GM12878 (cell line): ENCODE results near the gene PLEKHG2. TPM values are rescaled to one million over a fixed set of nuclear protein-coding genes. Genes with fewer than 3 reads are reported as not detected.

Source experiments
- ATAC-seq: fragments of 200-7000 bp; cut with Tn5 transposase; 3 replicates; pipeline ENCODE4 v1.9.1; 2020; ENCODE audit warnings: mild to moderate bottlenecking, moderate library complexity
- BruUV-seq: library from RNA; stranded (reverse); fragments of 400-500 nt; replicated peaks from 2 replicates; lab custom pipeline; 2021; lab: Mats Ljungman, UMichigan
- CTCF ChIA-PET: fragments of 300-600 bp; sonication (Branson Sonifier 250); formaldehyde crosslinking; extraction: SDS; loops from one replicate; lab custom pipeline; 2021; ENCODE audit warnings: inconsistent platforms; lab: Yijun Ruan, JAX
- POLR2A ChIA-PET: fragments of 350-600 bp; formaldehyde crosslinking; extraction: SDS; loops from one replicate; lab custom pipeline; 2021; ENCODE audit warnings: inconsistent platforms; lab: Charles Lee
- RAD21 ChIA-PET: fragments of 300-600 bp; sonication (Branson Sonifier 250); formaldehyde crosslinking; loops from one replicate; lab custom pipeline; 2023; ENCODE audit warnings: antibody characterized with exemption; ENCODE audit not compliant: unreplicated experiment; lab: Charles Lee
- SMC1A ChIA-PET: fragments of 300-600 bp; sonication (Branson Sonifier 250); formaldehyde crosslinking; loops from one replicate; lab custom pipeline; 2023; ENCODE audit not compliant: unreplicated experiment, uncharacterized antibody; lab: Charles Lee
- DNase-seq: peaks from one replicate; pipeline ENCODE4 v3.0.0-alpha.2; 2011; ENCODE audit warnings: low read depth, low spot score
- FAIRE-seq: peaks from 3 replicates; lab custom pipeline; 2011; peaks lifted over from hg19 to GRCh38; lab: Jason Lieb, UNC
- H2AFZ ChIP-seq: 2 replicates; pipeline ENCODE4 v1.6.0; 2011; ENCODE audit warnings: low read depth, low read length, control low read depth; ENCODE audit not compliant: control insufficient read depth
- H3K27ac ChIP-seq: 2 replicates; pipeline ENCODE4 v1.5.1; 2011; ENCODE audit warnings: control low read depth; ENCODE audit not compliant: control insufficient read depth, insufficient read depth
- H3K27me3 ChIP-seq, 2 experiments: replicated peaks in 1 of 2; 2 replicates each; pipeline versions ENCODE4 v1.6.0 to v1.6.1; 2011; ENCODE audit warnings: low read length in 1 of 2; ENCODE audit not compliant: control insufficient read depth in 2 of 2, insufficient read depth in 2 of 2
- H3K36me3 ChIP-seq, 2 experiments: 2 replicates each; pipeline ENCODE4 v1.5.1; 2011; ENCODE audit warnings: low read length in 1 of 2; ENCODE audit not compliant: control insufficient read depth in 2 of 2, insufficient read depth in 2 of 2
- H3K4me1 ChIP-seq: 2 replicates; pipeline ENCODE4 v1.6.1; 2011; ENCODE audit warnings: mild to moderate bottlenecking, low read length, moderate library complexity, mixed read lengths; ENCODE audit not compliant: control insufficient read depth, insufficient read depth
- H3K4me2 ChIP-seq: 2 replicates; pipeline ENCODE4 v1.6.0; 2011; ENCODE audit warnings: control low read depth; ENCODE audit not compliant: control insufficient read depth, insufficient read depth
- H3K4me3 ChIP-seq: fragments of 200-600 bp; sonication (generic); 2 replicates; pipeline ENCODE4 v1.5.1; 2016
- H3K79me2 ChIP-seq: 2 replicates; pipeline ENCODE4 v1.6.0; 2011; ENCODE audit warnings: low read length; ENCODE audit not compliant: control insufficient read depth, insufficient read depth
- H3K9ac ChIP-seq: 2 replicates; pipeline ENCODE4 v1.8.0; 2011; ENCODE audit warnings: low read length, control low read depth, mixed read lengths; ENCODE audit not compliant: control insufficient read depth, insufficient read depth
- H3K9me3 ChIP-seq: replicated peaks from 3 replicates; pipeline ENCODE4 v1.5.1; 2011; ENCODE audit warnings: mild to moderate bottlenecking, low read length; ENCODE audit not compliant: control insufficient read depth, insufficient read depth
- H4K20me1 ChIP-seq: 2 replicates; pipeline ENCODE4 v1.6.0; 2011; ENCODE audit not compliant: control insufficient read depth, insufficient read depth
- CTCF ChIP-seq, 3 experiments: IDR thresholded peaks in 2 of 3; conservative IDR thresholded peaks in 1 of 3; 2 replicates each; pipeline ENCODE4 v1.5.1; 2011; ENCODE audit warnings: low read depth in 3 of 3, low read length in 3 of 3, mild to moderate bottlenecking in 3 of 3, control low read depth in 2 of 3, moderate library complexity in 2 of 3, inconsistent platforms in 1 of 3, mixed read lengths in 1 of 3; ENCODE audit not compliant: control insufficient read depth in 2 of 3, insufficient read depth in 1 of 3; ENCODE audit errors: extremely low read depth in 1 of 3
- MLLT1 ChIP-seq: fragments of 450-650 bp; IDR thresholded peaks from 2 replicates; pipeline ENCODE4 v1.6.1; 2016; ENCODE audit warnings: mild to moderate bottlenecking
- MYB ChIP-seq: fragments of 150-350 bp; IDR thresholded peaks from 2 replicates; pipeline ENCODE4 v1.6.1; 2014; ENCODE audit warnings: mild to moderate bottlenecking, low read depth, low read length, borderline replicate concordance
- POLR2A ChIP-seq: IDR thresholded peaks from 2 replicates; pipeline ENCODE4 v1.6.1; 2011; ENCODE audit warnings: low read depth, mild to moderate bottlenecking, low read length
- POLR2AphosphoS5 ChIP-seq: IDR thresholded peaks from 2 replicates; pipeline ENCODE4 v1.6.1; 2011; ENCODE audit warnings: mild to moderate bottlenecking, low read length, inconsistent platforms
- TARDBP ChIP-seq: IDR thresholded peaks from 2 replicates; pipeline ENCODE4 v1.6.1; 2016; ENCODE audit warnings: borderline replicate concordance
- WGBS: methylation state at CpG from one replicate; pipeline ENCODE4 v1.1.6; 2016; ENCODE audit warnings: low lambda C conversion rate; ENCODE audit not compliant: insufficient replicate concordance, insufficient coverage; ENCODE audit errors: missing lambda C conversion rate; 5-methylcytosine and 5-hydroxymethylcytosine counted together
- in situ Hi-C: fragments of 300-500 bp; cut with MboI; formaldehyde crosslinking; loops from 9 replicates; pipeline ENCODE4 v1.14.3; 2018; ENCODE audit warnings: mixed read lengths
- intact Hi-C: fragments of 100-400 bp; cut with micrococcal nuclease; formaldehyde crosslinking; loops from one replicate; pipeline ENCODE4 v1.14.2; 2022; ENCODE audit not compliant: unreplicated experiment
- microRNA-seq: library from miRNA; unstranded; fragments of <30 nt; microRNA quantifications from one replicate; pipeline ENCODE4, GENCODE V29; 2018
- polyA plus RNA-seq, 11 experiments: library from polyadenylated mRNA; depleted of rRNA in 4 of 11; unstranded in 6 of 11; stranded (reverse) in 5 of 11; fragments of >200 nt; fragmentation: Nextera tagmentation in 4 of 11; fragmentation: Illumina TruSeq in 1 of 11; extraction: Ambion mirVana in 4 of 11; extraction: Trizol in 1 of 11; gene quantifications; 1 replicate in 1 of 11; 2 replicates in 10 of 11; pipeline versions ENCODE4 v1.2.1 to v1.2.3, GENCODE V29; 2011 to 2016; ENCODE audit warnings: inconsistent platforms in 2 of 11, missing spikeins in 2 of 11, low read depth in 1 of 11
- small RNA-seq: library from RNA; depleted of rRNA; stranded (forward); fragments of <200 nt; gene quantifications from one replicate; pipeline ENCODE3, GENCODE V24; 2014
- total RNA-seq, 4 experiments: library from RNA; depleted of rRNA in 3 of 4; stranded (reverse); fragments of >200 nt in 3 of 4; fragmentation: Illumina TruSeq in 1 of 4; extraction: Trizol in 1 of 4; gene quantifications; 2 replicates each; pipeline versions ENCODE4 v1.2.1 to v1.2.3, GENCODE V29; 2013 to 2021

The PLEKHG2 gene
- total and polyA plus RNA-seq, 10 of the 15 experiments (the other 5 are each of a cell fraction or from before 2014, with no cell fraction given), result 3.0 to 62.5 (median 17.2) TPM

- TF ChIP-seq CTCF (IDR thresholded peaks at IDR 0.05 in 2 of 3, conservative IDR thresholded peaks at IDR 0.05 in 1 of 3; ENCODE audit: control insufficient read depth in 2 of 3, extremely low read depth in 1 of 3, insufficient read depth in 1 of 3, low read depth in 3 of 3, low read length in 3 of 3), result peak; percentile 65 to 94 (median 78)
- TF ChIP-seq MLLT1, result no peak
- no peak for TF ChIP-seq TARDBP
Measured at GRCh38 chr19:39474139-39474620, 61.7 kb downstream of the PLEKHG2 start (continued).

- 75% methylated on average over 2 of the region's 2 CpGs for WGBS
- no peak overlapping the region for H2AFZ ChIP-seq
- ChIA-PET CTCF (interaction anchor here (1.1 to 3.9 kb wide), 7 partner anchors 22 to 199 kb away, joined by 3 to 41 read pairs (median 8); partner anchors contain the start of genes DLL3, EID2B, RPS16 and SUPT5H), SMC1A (no interaction called here), POLR2A (no interaction called here), RAD21 (interaction anchor here (0.5 to 1.9 kb wide), 5 partner anchors 27 to 287 kb away, joined by 3 to 6 read pairs (median 3); no protein-coding TSS in a partner anchor)
- H3K79me2 ChIP-seq, result peaks cover 3% of the 10 kb centered on the region
- H3K27me3 ChIP-seq, result no peaks in the 10 kb centered on the region
- TF ChIP-seq MYB, result no peak
- TF ChIP-seq POLR2AphosphoS5, result peak; percentile 62; the same call in 1 of the 2 replicates
- TF ChIP-seq POLR2A, result 0 out of 2 replicates have a peak, but pooled peaks have one; percentile 53
- H3K9me3 ChIP-seq, result no peaks in the 10 kb centered on the region
- no peak overlapping the region for H3K4me3 ChIP-seq
- no TSS peak for BruUV-seq
- ATAC-seq, result no peak
- no peak for DNase-seq
- in situ Hi-C loops, result loop anchor here (5.0 kb wide), 1 partner anchor 57 kb away; the partner anchor contains the start of gene EID2B
- peaks cover 31 to 46% of the 10 kb centered on the region in 2 experiments for H3K36me3 ChIP-seq
- H3K4me2 ChIP-seq, result no peak overlapping the region
- no peak overlapping the region for H3K9ac ChIP-seq
- intact Hi-C loops, result no loop called here
- no peak overlapping the region for H3K27ac ChIP-seq
- no peaks in the 10 kb centered on the region; the same call in 1 of the 2 replicates for H3K4me1 ChIP-seq
- no peaks in the 10 kb centered on the region for H4K20me1 ChIP-seq
- FAIRE-seq, result no peak
Measured at GRCh38 chr19:39475748-39476147, 63.3 kb downstream of the PLEKHG2 start.

Small RNA genes within 50 kb of the gene (microRNA-seq; reads per million reads assigned to microRNA genes)
- 0.94 reads per million for gene MIR4530

Small RNA genes within 50 kb of the gene (small RNA-seq; reads per million reads assigned to genes)
- gene MIR4530, result 0.20 reads per million
- not detected for gene RN7SL566P

Other genes with a start within 250 kb of the PLEKHG2 start
Only the 7 nearest of the 21 such genes appear.
- gene SAMD4B, start 70.2 kb upstream of the PLEKHG2 start, total RNA-seq (2014; rRNA removed), result 19.1 and 25.0 TPM in 2 replicates
- 9.6 and 10.9 TPM in 2 replicates for gene SAMD4B, start 70.2 kb upstream of the PLEKHG2 start, total RNA-seq (2014; rRNA removed; fragmentation: Illumina TruSeq; extraction: Trizol)
- gene SAMD4B, start 70.2 kb upstream of the PLEKHG2 start, total RNA-seq (2021), result 36.1 and 38.4 TPM in 2 replicates
- gene SAMD4B, start 70.2 kb upstream of the PLEKHG2 start, polyA plus RNA-seq (2011; rRNA removed), result 5.3 and 18.7 TPM in 2 replicates
- gene SAMD4B, start 70.2 kb upstream of the PLEKHG2 start, polyA plus RNA-seq (2014; fragmentation: Illumina TruSeq; extraction: Trizol), result 14.1 and 23.0 TPM in 2 replicates
- 1 to 10 TPM; 2.4 to 3.8 TPM for gene SAMD4B, start 70.2 kb upstream of the PLEKHG2 start, polyA plus RNA-seq (2014; fragmentation: Nextera tagmentation; extraction: Ambion mirVana)
- 43.3 and 53.3 TPM in 2 replicates for gene SAMD4B, start 70.2 kb upstream of the PLEKHG2 start, polyA plus RNA-seq (2014; rRNA removed)
- 10 to 100 TPM; 24.7 to 24.8 TPM for gene SAMD4B, start 70.2 kb upstream of the PLEKHG2 start, polyA plus RNA-seq (2016; fragmentation: Nextera tagmentation; extraction: Ambion mirVana)
- gene PAF1, start 21.6 kb upstream of the PLEKHG2 start, total RNA-seq (2014; rRNA removed), result 35.9 and 40.0 TPM in 2 replicates
- gene PAF1, start 21.6 kb upstream of the PLEKHG2 start, total RNA-seq (2014; rRNA removed; fragmentation: Illumina TruSeq; extraction: Trizol), result 26.2 and 32.2 TPM in 2 replicates
- gene PAF1, start 21.6 kb upstream of the PLEKHG2 start, total RNA-seq (2021), result 33.8 and 34.8 TPM in 2 replicates
- 34.2 and 44.6 TPM in 2 replicates for gene PAF1, start 21.6 kb upstream of the PLEKHG2 start, polyA plus RNA-seq (2011; rRNA removed)
- 38.3 and 44.2 TPM in 2 replicates for gene PAF1, start 21.6 kb upstream of the PLEKHG2 start, polyA plus RNA-seq (2014; fragmentation: Illumina TruSeq; extraction: Trizol)
- 1 to 10 TPM; 1.7 to 3.7 TPM for gene PAF1, start 21.6 kb upstream of the PLEKHG2 start, polyA plus RNA-seq (2014; fragmentation: Nextera tagmentation; extraction: Ambion mirVana)
- 39.2 and 41.8 TPM in 2 replicates for gene PAF1, start 21.6 kb upstream of the PLEKHG2 start, polyA plus RNA-seq (2014; rRNA removed)
- 10 to 100 TPM; 39.3 to 45.8 TPM for gene PAF1, start 21.6 kb upstream of the PLEKHG2 start, polyA plus RNA-seq (2016; fragmentation: Nextera tagmentation; extraction: Ambion mirVana)
- 22.6 and 22.7 TPM in 2 replicates for gene MED29, start 21.3 kb upstream of the PLEKHG2 start, total RNA-seq (2014; rRNA removed)
- gene MED29, start 21.3 kb upstream of the PLEKHG2 start, total RNA-seq (2014; rRNA removed; fragmentation: Illumina TruSeq; extraction: Trizol), result 12.8 and 14.5 TPM in 2 replicates
- 26.2 and 28.0 TPM in 2 replicates for gene MED29, start 21.3 kb upstream of the PLEKHG2 start, total RNA-seq (2021)
- gene MED29, start 21.3 kb upstream of the PLEKHG2 start, polyA plus RNA-seq (2011; rRNA removed), result 13.9 and 19.5 TPM in 2 replicates
- 16.7 and 23.0 TPM in 2 replicates for gene MED29, start 21.3 kb upstream of the PLEKHG2 start, polyA plus RNA-seq (2014; fragmentation: Illumina TruSeq; extraction: Trizol)
- gene MED29, start 21.3 kb upstream of the PLEKHG2 start, polyA plus RNA-seq (2014; fragmentation: Nextera tagmentation; extraction: Ambion mirVana), result 1 to 10 TPM; 3.2 to 5.1 TPM
- 24.4 and 26.4 TPM in 2 replicates for gene MED29, start 21.3 kb upstream of the PLEKHG2 start, polyA plus RNA-seq (2014; rRNA removed)
- 10 to 100 TPM; 31.9 to 36.6 TPM for gene MED29, start 21.3 kb upstream of the PLEKHG2 start, polyA plus RNA-seq (2016; fragmentation: Nextera tagmentation; extraction: Ambion mirVana)
- 10.1 and 11.9 TPM in 2 replicates for gene ZFP36, start 5.8 kb upstream of the PLEKHG2 start, total RNA-seq (2014; rRNA removed)
- 10.0 and 10.1 TPM in 2 replicates for gene ZFP36, start 5.8 kb upstream of the PLEKHG2 start, total RNA-seq (2014; rRNA removed; fragmentation: Illumina TruSeq; extraction: Trizol)
- gene ZFP36, start 5.8 kb upstream of the PLEKHG2 start, total RNA-seq (2021), result 50.1 and 55.0 TPM in 2 replicates
- 2.9 and 5.3 TPM in 2 replicates for gene ZFP36, start 5.8 kb upstream of the PLEKHG2 start, polyA plus RNA-seq (2011; rRNA removed)
- 24.3 and 30.2 TPM in 2 replicates for gene ZFP36, start 5.8 kb upstream of the PLEKHG2 start, polyA plus RNA-seq (2014; fragmentation: Illumina TruSeq; extraction: Trizol)
- 1 to 10 TPM; 5.3 to 7.8 TPM for gene ZFP36, start 5.8 kb upstream of the PLEKHG2 start, polyA plus RNA-seq (2014; fragmentation: Nextera tagmentation; extraction: Ambion mirVana)
- 31.3 and 31.6 TPM in 2 replicates for gene ZFP36, start 5.8 kb upstream of the PLEKHG2 start, polyA plus RNA-seq (2014; rRNA removed)
- 10 to 100 TPM; 39.7 to 43.7 TPM for gene ZFP36, start 5.8 kb upstream of the PLEKHG2 start, polyA plus RNA-seq (2016; fragmentation: Nextera tagmentation; extraction: Ambion mirVana)
- gene RPS16, start 23.3 kb downstream of the PLEKHG2 start, total RNA-seq (2014; rRNA removed), result 1,897 and 2,276 TPM in 2 replicates
- 144 and 148 TPM in 2 replicates for gene RPS16, start 23.3 kb downstream of the PLEKHG2 start, total RNA-seq (2014; rRNA removed; fragmentation: Illumina TruSeq; extraction: Trizol)
- gene RPS16, start 23.3 kb downstream of the PLEKHG2 start, total RNA-seq (2021), result 3,603 and 3,713 TPM in 2 replicates
- 1,202 and 1,881 TPM in 2 replicates for gene RPS16, start 23.3 kb downstream of the PLEKHG2 start, polyA plus RNA-seq (2011; rRNA removed)
- 1,250 and 2,410 TPM in 2 replicates for gene RPS16, start 23.3 kb downstream of the PLEKHG2 start, polyA plus RNA-seq (2014; fragmentation: Illumina TruSeq; extraction: Trizol)
- gene RPS16, start 23.3 kb downstream of the PLEKHG2 start, polyA plus RNA-seq (2014; fragmentation: Nextera tagmentation; extraction: Ambion mirVana), result 1,000 to 10,000 TPM; 3,810 to 4,177 TPM
- gene RPS16, start 23.3 kb downstream of the PLEKHG2 start, polyA plus RNA-seq (2014; rRNA removed), result 4,404 and 4,810 TPM in 2 replicates
- 1,000 to 10,000 TPM; 1,821 to 1,829 TPM for gene RPS16, start 23.3 kb downstream of the PLEKHG2 start, polyA plus RNA-seq (2016; fragmentation: Nextera tagmentation; extraction: Ambion mirVana)
- 87.8 and 93.6 TPM in 2 replicates for gene SUPT5H, start 32.9 kb downstream of the PLEKHG2 start, total RNA-seq (2014; rRNA removed)
- 48.9 and 51.5 TPM in 2 replicates for gene SUPT5H, start 32.9 kb downstream of the PLEKHG2 start, total RNA-seq (2014; rRNA removed; fragmentation: Illumina TruSeq; extraction: Trizol)
- gene SUPT5H, start 32.9 kb downstream of the PLEKHG2 start, total RNA-seq (2021), result 119 and 138 TPM in 2 replicates
- 43.2 and 64.5 TPM in 2 replicates for gene SUPT5H, start 32.9 kb downstream of the PLEKHG2 start, polyA plus RNA-seq (2011; rRNA removed)
- 58.7 and 88.1 TPM in 2 replicates for gene SUPT5H, start 32.9 kb downstream of the PLEKHG2 start, polyA plus RNA-seq (2014; fragmentation: Illumina TruSeq; extraction: Trizol)
- 10 to 100 TPM; 27.2 to 75.0 TPM for gene SUPT5H, start 32.9 kb downstream of the PLEKHG2 start, polyA plus RNA-seq (2014; fragmentation: Nextera tagmentation; extraction: Ambion mirVana)
- 79.1 and 87.0 TPM in 2 replicates for gene SUPT5H, start 32.9 kb downstream of the PLEKHG2 start, polyA plus RNA-seq (2014; rRNA removed)
- gene SUPT5H, start 32.9 kb downstream of the PLEKHG2 start, polyA plus RNA-seq (2016; fragmentation: Nextera tagmentation; extraction: Ambion mirVana), result 100 to 1,000 TPM; 188 to 194 TPM
- 106 and 113 TPM in 2 replicates for gene TIMM50, start 68.2 kb downstream of the PLEKHG2 start, total RNA-seq (2014; rRNA removed)
- gene TIMM50, start 68.2 kb downstream of the PLEKHG2 start, total RNA-seq (2014; rRNA removed; fragmentation: Illumina TruSeq; extraction: Trizol), result 55.9 and 59.3 TPM in 2 replicates
- gene TIMM50, start 68.2 kb downstream of the PLEKHG2 start, total RNA-seq (2021), result 92.0 and 95.5 TPM in 2 replicates
- 93.2 and 106 TPM in 2 replicates for gene TIMM50, start 68.2 kb downstream of the PLEKHG2 start, polyA plus RNA-seq (2011; rRNA removed)
- 43.7 and 68.4 TPM in 2 replicates for gene TIMM50, start 68.2 kb downstream of the PLEKHG2 start, polyA plus RNA-seq (2014; fragmentation: Illumina TruSeq; extraction: Trizol)
- 10 to 100 TPM; 15.6 to 34.7 TPM for gene TIMM50, start 68.2 kb downstream of the PLEKHG2 start, polyA plus RNA-seq (2014; fragmentation: Nextera tagmentation; extraction: Ambion mirVana)
- 109 and 112 TPM in 2 replicates for gene TIMM50, start 68.2 kb downstream of the PLEKHG2 start, polyA plus RNA-seq (2014; rRNA removed)
- gene TIMM50, start 68.2 kb downstream of the PLEKHG2 start, polyA plus RNA-seq (2016; fragmentation: Nextera tagmentation; extraction: Ambion mirVana), result 100 to 1,000 TPM; 133 to 146 TPM